ENCODE measurements around the gene FCAMR. TPM values are rescaled to one million over a fixed set of nuclear protein-coding genes. Genes with fewer than 3 reads are reported as not detected.

FCAMR gene
- polyA plus RNA-seq, 3 donors = not detected

GRCh38 chr1:206923009-206923960 is 47.0 kb downstream of the FCAMR start:
- Mint-ChIP-seq H3K36me3 (peaks cover 0 to 2% of the 10 kb centered on the region in 2 donors), H3K4me3 (no peak overlapping the region), H3K27me3 (ENCODE audit: low read depth in 3 of 3) (peaks cover 0 to 3% (median 0%) of the 10 kb centered on the region in 3 donors), H3K9me3 (peaks cover 0 to 2% (median 0%) of the 10 kb centered on the region in 7 donors), H3K4me1 (peaks cover 12% of the 10 kb centered on the region), H3K27ac (no peak overlapping the region)
- intact Hi-C loops (cut with micrococcal nuclease) = no loop called here
- Histone ChIP-seq H3K27me3 (ENCODE audit: control insufficient read depth in 2 of 2, insufficient read depth in 2 of 2, low read length in 2 of 2) (no peaks in the 10 kb centered on the region), H3K9ac (ENCODE audit: insufficient read depth, low read length, poor library complexity, severe bottlenecking) (no peak overlapping the region), H3K4me2 (replicated peaks; ENCODE audit: extremely low read depth, low read length, poor library complexity, severe bottlenecking) (no peak overlapping the region), H3K9me3 (replicated peaks in 1 of 2; ENCODE audit: control insufficient read depth in 1 of 2, insufficient read depth in 1 of 2, low read length in 2 of 2) (no peaks in the 10 kb centered on the region), H4K20me1 (ENCODE audit: insufficient read depth, low read length) (no peaks in the 10 kb centered on the region), H3K36me3 (replicated peaks in 1 of 2; ENCODE audit: control insufficient read depth in 1 of 2, insufficient read depth in 2 of 2, low read length in 2 of 2) (no peaks in the 10 kb centered on the region), H3K27ac (ENCODE audit: low read depth in 1 of 2, low read length in 2 of 2) (peak overlapping the region; percentile 50 to 67), H3K4me1 (ENCODE audit: control insufficient read depth in 1 of 2, insufficient read depth in 2 of 2, low read length in 2 of 2) (peaks cover 66 to 71% of the 10 kb centered on the region in 2 donors), H2AFZ (ENCODE audit: insufficient read depth, low read depth, low read length, poor library complexity, severe bottlenecking) (peak overlapping the region; percentile 37), H3K79me2 (ENCODE audit: insufficient read depth, low read length) (no peaks in the 10 kb centered on the region), H3K4me3 (replicated peaks in 1 of 3; ENCODE audit: low read depth in 2 of 3, low read length in 3 of 3) (peak overlapping the region in 1 of 3 experiments; percentile 41)
- DNase-seq = peak in 1 of 3 donors; percentile 12
- TF ChIP-seq, protein P1, sequence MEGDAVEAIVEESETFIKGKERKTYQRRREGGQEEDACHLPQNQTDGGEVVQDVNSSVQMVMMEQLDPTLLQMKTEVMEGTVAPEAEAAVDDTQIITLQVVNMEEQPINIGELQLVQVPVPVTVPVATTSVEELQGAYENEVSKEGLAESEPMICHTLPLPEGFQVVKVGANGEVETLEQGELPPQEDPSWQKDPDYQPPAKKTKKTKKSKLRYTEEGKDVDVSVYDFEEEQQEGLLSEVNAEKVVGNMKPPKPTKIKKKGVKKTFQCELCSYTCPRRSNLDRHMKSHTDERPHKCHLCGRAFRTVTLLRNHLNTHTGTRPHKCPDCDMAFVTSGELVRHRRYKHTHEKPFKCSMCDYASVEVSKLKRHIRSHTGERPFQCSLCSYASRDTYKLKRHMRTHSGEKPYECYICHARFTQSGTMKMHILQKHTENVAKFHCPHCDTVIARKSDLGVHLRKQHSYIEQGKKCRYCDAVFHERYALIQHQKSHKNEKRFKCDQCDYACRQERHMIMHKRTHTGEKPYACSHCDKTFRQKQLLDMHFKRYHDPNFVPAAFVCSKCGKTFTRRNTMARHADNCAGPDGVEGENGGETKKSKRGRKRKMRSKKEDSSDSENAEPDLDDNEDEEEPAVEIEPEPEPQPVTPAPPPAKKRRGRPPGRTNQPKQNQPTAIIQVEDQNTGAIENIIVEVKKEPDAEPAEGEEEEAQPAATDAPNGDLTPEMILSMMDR (IDR thresholded peaks at IDR 0.05) = no peak
- WGBS (ENCODE audit: insufficient coverage) = 66% methylated on average over 6 of the region's 12 CpGs

DNA sequence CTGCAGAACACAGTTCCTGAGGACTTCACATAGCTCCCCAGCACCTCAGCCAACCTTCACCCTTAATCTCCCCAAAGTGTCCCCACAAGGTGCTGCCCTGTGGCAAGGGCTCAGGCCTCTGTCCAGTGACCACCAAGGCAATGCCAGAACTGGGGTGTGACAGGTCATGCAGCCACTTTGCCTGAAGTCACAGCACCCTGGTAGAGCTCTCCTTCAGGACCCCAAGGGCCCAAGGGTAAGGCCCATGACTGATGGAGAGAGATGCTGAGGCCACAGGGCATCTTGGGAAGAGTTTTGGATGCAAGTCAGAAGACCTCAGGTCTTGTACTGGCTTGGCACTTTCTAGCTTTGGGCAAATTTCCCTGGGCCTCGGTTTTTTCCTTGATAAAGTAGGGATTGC is 47.7 kb downstream of the FCAMR start:
- Histone ChIP-seq H3K9me3 (replicated peaks in 1 of 2; ENCODE audit: control insufficient read depth in 1 of 2, insufficient read depth in 1 of 2, low read length in 2 of 2) (no peaks in the 10 kb centered on the region), H3K79me2 (ENCODE audit: insufficient read depth, low read length) (no peaks in the 10 kb centered on the region), H4K20me1 (ENCODE audit: insufficient read depth, low read length) (no peaks in the 10 kb centered on the region), H3K9ac (ENCODE audit: insufficient read depth, low read length, poor library complexity, severe bottlenecking) (peak overlapping the region; percentile 1), H3K36me3 (replicated peaks in 1 of 2; ENCODE audit: control insufficient read depth in 1 of 2, insufficient read depth in 2 of 2, low read length in 2 of 2) (no peaks in the 10 kb centered on the region), H3K27me3 (ENCODE audit: control insufficient read depth in 2 of 2, insufficient read depth in 2 of 2, low read length in 2 of 2) (no peaks in the 10 kb centered on the region), H3K4me1 (ENCODE audit: control insufficient read depth in 1 of 2, insufficient read depth in 2 of 2, low read length in 2 of 2) (peaks cover 64 to 67% of the 10 kb centered on the region in 2 donors), H3K4me2 (replicated peaks; ENCODE audit: extremely low read depth, low read length, poor library complexity, severe bottlenecking) (peak overlapping the region; percentile 37), H3K4me3 (replicated peaks in 1 of 3; ENCODE audit: low read depth in 2 of 3, low read length in 3 of 3) (peak overlapping the region in 1 of 3 experiments; percentile 41), H2AFZ (ENCODE audit: insufficient read depth, low read depth, low read length, poor library complexity, severe bottlenecking) (no peak overlapping the region), H3K27ac (ENCODE audit: low read depth in 1 of 2, low read length in 2 of 2) (peak overlapping the region; percentile 50 to 67)
- Mint-ChIP-seq H3K4me3 (peak overlapping the region; percentile 13 to 59), H3K9me3 (peaks cover 0 to 1% (median 0%) of the 10 kb centered on the region in 7 donors), H3K36me3 (peaks cover 0 to 4% of the 10 kb centered on the region in 2 donors), H3K27ac (peak overlapping the region in 4 of 7 donors; percentile 66 to 82 (median 74)), H3K27me3 (ENCODE audit: low read depth in 3 of 3) (peaks cover 0 to 3% (median 2%) of the 10 kb centered on the region in 3 donors), H3K4me1 (peaks cover 8% of the 10 kb centered on the region)
- intact Hi-C loops (cut with micrococcal nuclease) = no loop called here
- TF ChIP-seq, protein P1 (IDR thresholded peaks at IDR 0.05) = no peak
- WGBS (ENCODE audit: insufficient coverage) = no CpG with 5 or more reads among the region's 1 CpG
- DNase-seq = no peak

Measured in CD14-positive monocyte (primary cell).